ENCODE measurements around the gene MRPS15.

GRCh38 chr1:36510418-36510817, 46.2 kb upstream of the MRPS15 start:
- TF ChIP-seq POLR2AphosphoS5 (IDR thresholded peaks at IDR 0.05; ENCODE audit: low read depth, low read length) = no peak
- TF ChIP-seq, protein P1, sequence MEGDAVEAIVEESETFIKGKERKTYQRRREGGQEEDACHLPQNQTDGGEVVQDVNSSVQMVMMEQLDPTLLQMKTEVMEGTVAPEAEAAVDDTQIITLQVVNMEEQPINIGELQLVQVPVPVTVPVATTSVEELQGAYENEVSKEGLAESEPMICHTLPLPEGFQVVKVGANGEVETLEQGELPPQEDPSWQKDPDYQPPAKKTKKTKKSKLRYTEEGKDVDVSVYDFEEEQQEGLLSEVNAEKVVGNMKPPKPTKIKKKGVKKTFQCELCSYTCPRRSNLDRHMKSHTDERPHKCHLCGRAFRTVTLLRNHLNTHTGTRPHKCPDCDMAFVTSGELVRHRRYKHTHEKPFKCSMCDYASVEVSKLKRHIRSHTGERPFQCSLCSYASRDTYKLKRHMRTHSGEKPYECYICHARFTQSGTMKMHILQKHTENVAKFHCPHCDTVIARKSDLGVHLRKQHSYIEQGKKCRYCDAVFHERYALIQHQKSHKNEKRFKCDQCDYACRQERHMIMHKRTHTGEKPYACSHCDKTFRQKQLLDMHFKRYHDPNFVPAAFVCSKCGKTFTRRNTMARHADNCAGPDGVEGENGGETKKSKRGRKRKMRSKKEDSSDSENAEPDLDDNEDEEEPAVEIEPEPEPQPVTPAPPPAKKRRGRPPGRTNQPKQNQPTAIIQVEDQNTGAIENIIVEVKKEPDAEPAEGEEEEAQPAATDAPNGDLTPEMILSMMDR (IDR thresholded peaks at IDR 0.05) = no peak
- TF ChIP-seq, protein P2, sequence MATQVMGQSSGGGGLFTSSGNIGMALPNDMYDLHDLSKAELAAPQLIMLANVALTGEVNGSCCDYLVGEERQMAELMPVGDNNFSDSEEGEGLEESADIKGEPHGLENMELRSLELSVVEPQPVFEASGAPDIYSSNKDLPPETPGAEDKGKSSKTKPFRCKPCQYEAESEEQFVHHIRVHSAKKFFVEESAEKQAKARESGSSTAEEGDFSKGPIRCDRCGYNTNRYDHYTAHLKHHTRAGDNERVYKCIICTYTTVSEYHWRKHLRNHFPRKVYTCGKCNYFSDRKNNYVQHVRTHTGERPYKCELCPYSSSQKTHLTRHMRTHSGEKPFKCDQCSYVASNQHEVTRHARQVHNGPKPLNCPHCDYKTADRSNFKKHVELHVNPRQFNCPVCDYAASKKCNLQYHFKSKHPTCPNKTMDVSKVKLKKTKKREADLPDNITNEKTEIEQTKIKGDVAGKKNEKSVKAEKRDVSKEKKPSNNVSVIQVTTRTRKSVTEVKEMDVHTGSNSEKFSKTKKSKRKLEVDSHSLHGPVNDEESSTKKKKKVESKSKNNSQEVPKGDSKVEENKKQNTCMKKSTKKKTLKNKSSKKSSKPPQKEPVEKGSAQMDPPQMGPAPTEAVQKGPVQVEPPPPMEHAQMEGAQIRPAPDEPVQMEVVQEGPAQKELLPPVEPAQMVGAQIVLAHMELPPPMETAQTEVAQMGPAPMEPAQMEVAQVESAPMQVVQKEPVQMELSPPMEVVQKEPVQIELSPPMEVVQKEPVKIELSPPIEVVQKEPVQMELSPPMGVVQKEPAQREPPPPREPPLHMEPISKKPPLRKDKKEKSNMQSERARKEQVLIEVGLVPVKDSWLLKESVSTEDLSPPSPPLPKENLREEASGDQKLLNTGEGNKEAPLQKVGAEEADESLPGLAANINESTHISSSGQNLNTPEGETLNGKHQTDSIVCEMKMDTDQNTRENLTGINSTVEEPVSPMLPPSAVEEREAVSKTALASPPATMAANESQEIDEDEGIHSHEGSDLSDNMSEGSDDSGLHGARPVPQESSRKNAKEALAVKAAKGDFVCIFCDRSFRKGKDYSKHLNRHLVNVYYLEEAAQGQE (IDR thresholded peaks at IDR 0.05; ENCODE audit: insufficient read depth in 1 of 2, low read depth in 2 of 2, low read length in 1 of 2) = no peak
- TF ChIP-seq SIN3A (IDR thresholded peaks at IDR 0.05; ENCODE audit: borderline replicate concordance, insufficient read depth, low read depth, low read length) = no peak
- no peak for TF ChIP-seq TCF7L2 (IDR thresholded peaks at IDR 0.05; ENCODE audit: low read depth, low read length)
